Central memory CD4-positive, alpha-beta T cell (primary cell): Measurements from ENCODE around the gene RELA.

Experiments
- DNase-seq: peaks from one replicate; pipeline ENCODE4 v3.0.0; 2022

RELA gene

DNA sequence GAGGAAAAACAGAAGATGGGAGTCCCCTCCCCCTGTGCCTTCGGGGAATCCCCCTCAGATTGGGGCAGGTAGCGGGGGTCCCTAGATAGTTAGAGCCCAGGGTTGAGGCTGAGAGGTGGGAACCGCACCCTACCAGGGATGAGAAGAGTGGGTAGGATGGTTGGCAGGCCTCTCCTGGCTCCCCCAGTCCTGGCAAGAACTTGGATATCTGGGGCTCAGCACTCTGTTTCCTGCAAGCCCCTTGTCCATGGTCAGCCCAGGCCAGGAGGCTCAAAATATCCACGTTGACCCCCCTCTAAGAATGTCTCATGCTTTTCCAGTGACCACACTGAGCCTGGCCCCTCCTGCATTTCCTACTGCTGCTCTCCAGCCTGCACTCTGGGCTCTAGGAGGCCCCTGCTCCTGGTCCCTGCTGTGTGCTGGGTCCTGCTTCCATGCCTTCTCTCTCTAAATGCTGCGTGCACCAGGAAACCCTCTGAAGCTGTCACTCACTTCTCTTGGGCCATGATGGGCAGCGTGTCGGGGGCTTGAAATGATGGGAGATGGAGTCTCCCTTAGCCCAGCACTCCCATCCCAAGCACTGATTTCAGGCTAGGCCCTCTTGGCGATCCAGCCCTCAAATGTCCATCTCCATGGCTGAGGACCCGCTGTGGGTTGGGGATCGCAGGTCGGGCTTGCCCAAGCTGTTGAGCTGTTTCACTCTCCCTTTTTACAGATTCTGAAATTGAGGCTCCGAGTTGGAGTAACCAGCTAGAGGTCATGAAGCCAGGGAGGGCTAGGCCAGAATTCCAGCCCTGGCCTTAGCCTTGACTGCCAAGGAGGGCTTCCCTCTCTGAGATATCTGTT lies 50.7 kb downstream of the RELA start:
- DNase-seq: no peak

DNA sequence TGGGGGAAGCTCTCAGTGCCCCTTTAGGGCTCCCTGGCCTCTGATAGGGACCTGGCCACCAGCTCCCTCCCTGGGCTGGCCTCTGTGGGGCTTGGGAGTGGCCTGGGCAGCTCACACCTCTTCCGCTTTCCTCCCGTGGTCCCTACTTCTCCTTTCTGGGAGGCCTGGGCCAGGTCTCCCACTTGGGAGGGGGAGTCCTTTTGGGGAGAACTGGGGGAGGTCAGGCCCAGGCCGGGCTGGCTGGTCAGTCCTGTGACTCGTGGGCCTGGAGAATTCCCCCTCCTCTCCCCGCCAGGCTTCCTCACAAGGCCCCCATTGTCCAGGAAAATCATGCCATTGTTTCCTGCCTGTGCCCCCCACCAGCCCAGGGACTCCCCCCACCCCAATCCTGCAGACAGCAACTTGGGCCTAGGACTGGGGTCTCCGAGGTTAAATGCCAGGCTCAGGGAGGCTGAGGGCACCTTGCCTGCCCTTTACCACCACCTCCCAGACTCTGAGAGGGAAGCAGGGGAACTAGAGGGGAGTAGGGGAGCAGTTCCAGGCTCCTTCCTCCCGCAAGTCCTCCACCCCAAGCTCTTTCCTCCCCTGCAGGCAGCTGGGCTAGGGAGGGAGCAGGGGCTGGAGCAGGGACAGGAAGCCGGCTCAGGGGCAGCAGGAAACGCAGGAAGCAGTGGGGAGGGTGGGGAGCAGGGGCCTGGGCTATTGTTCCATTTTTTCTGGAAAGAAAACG lies 51.5 kb downstream of the RELA start:
- no peak for DNase-seq

DNA sequence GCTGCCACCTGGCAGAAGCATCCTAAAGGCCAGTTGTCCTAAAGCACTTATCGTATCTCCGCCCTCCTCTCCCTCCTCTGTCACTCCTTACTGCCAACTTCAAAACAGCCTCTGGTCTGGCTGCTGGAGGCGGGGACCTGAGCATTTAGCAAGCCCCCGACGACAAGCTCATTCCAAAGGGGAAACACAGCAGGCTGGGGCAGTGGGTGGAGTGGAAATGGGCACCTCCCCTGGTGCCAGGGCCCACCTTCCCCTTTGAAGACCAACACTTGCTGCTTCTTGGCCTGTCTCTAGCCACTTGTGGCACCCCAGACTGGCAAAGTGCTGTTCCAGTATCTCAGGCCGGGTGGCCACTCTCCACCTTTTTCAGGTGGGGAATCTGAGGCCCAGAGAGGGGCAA lies 52.3 kb downstream of the RELA start:
- no peak for DNase-seq

DNA sequence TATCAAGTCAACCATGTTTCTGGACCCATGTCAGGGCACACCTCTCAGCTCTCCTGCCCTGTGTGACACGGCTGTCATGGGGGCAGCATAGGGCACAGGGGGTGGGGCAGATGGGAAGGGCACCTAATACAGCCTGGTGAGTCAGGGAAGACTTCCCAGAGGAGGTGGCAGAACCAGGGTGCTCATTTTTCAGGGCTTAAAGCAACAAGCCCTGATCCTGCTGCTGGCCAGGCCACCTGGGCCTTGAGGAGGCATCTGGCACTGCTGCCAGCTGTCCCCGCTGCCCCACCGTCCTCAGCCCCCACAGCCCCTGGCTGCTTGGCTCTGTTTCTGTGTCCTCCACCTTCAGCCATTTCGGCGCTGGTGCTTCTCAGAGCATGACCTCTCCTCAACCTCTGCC lies 53.1 kb downstream of the RELA start:
- no peak for DNase-seq

DNA sequence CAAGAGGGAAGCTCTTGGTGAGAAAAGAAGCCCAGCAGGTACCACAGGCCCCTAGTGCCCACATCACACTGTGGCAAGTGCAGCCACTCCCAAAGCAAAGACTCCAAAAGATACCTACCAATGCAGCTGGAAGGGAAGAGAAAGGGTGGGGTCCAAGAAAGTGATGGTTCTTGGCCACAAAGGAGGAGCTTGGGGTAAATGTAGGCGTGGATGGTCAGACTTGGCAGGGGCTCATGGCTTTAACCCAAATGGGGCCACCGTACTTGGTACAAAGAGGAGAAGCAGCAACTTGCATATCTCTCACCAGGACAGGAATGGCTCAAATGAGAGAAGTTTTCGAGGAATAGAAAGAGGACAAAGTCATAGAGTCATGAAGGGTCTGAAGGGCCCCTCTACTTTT lies 53.5 kb downstream of the RELA start:
- DNase-seq: no peak

DNA sequence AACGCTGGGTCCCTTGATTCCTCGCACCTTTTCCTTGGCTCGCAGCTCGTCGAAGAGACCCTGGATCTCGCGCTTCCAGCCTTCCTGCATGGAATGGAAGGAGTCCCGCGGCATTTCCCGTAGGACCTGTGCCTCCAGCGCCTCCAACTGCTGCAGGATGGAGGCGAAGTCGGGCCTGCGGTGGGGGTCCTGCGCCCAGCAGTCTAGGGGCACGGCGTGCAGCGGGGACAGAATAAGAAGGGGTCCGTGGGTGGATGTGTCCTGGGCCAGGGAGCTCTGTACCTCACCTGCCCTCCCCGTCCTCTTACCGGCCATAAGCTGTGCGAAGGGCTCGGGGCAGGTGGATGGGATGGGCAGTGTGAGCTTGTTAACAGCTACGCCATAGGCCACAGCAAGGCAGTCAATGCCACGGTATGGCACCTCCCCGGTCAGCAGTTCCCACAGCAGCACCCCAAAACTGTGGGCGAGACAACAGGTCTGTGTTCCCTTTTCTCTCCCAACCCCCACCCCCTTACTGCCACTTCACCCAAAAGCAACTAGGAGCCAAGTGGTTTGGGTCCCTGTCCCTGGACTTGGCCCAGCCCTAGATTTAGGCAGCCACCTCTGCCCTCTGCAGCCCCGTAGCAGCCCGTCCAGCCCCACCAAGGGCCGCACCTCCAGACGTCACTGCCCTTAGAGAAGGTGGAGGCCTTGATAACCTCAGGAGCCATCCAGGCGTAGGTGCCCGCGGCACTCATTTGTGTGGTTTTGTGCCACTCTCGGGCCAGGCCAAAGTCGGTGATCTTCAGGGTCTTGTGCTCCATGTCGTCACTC lies 54.9 kb downstream of the RELA start:
- DNase-seq: no peak

DNA sequence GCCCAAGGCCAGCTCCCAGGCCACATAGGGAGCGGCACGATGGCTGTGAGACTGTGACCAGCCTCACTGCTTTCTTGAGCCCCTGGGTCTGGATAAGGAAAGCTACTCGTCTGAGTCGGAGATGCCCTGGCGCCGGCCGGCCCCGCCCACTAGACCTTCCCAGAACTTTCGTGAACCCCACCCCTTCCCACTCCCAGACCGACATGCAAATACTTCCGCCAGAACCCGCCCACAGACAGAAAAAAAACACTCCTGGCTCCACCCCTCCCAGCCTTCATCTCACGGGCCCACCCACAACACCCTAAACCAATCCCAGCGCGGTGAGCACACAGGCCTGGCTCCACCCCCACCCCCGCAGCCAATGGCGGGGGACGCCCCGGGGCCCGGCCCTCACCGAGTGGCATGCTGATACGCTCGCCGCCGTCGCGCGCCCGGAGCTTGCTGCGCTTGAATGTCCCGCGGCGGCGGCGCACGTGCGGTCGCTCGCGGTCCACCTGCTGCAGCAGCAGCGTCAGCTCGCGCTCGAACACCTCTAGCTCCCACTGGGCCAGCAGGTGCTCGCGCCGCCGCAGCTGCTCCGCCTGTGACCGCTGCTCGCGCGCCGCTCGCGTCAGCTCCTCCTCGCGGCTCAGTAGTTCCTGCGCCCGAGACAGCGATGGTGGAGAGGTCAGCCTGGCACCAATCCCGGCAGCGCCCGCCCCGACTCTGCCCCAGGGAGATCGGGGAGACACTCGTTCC lies 55.7 kb downstream of the RELA start:
- DNase-seq: no peak

DNA sequence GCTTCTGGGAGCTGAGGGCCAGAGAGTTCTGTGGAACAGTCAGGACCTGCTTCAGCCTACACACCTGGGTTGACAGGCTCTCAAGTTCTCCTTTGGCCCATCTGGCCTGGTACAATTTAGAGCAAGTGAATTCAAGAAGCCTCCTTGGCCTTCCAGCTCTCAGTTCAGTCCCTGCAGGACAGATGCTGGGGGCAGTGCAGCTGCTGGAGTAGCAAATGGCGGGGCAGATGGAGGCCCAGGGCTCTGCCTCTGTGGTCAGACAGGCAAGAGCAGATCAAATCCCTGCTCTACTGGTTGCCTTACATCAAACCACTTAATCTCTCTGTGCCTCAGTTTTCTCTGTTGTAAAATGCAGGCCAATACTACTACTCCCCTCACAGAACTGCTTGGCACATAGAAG lies 58.5 kb downstream of the RELA start:
- no peak for DNase-seq
